CD4-positive, CD25-positive, alpha-beta regulatory T cell (primary cell): ENCODE measurements around the gene LRRFIP2. TPM values are rescaled to one million over a fixed set of nuclear protein-coding genes. Genes with fewer than 3 reads are reported as not detected.

Experiments
- ATAC-seq, 2 donors: fragments of 150-1000 bp; cut with Tn5 transposase; one replicate each; pipeline ENCODE4 v1.10.0; 2021; ENCODE audit warnings: low read depth in 2 of 2, moderate number of reproducible peaks in 2 of 2, moderate library complexity in 1 of 2
- DNase-seq, 3 donors: peaks; one replicate each; pipeline versions ENCODE4 v3.0.0 to v3.0.0-alpha.2; 2012 to 2022; ENCODE audit warnings: mixed read lengths in 1 of 3
- H3K27ac ChIP-seq: one replicate; pipeline ENCODE4 v1.7.0; 2013; ENCODE audit warnings: mild to moderate bottlenecking, low read length; ENCODE audit not compliant: insufficient read depth, poor library complexity, severe bottlenecking
- H3K27me3 ChIP-seq: one replicate; pipeline ENCODE4 v1.7.0; 2013; ENCODE audit warnings: low read length; ENCODE audit not compliant: control insufficient read depth, insufficient read depth
- H3K36me3 ChIP-seq: one replicate; pipeline ENCODE4 v1.7.0; 2013; ENCODE audit warnings: mild to moderate bottlenecking, low read length, moderate library complexity; ENCODE audit not compliant: control insufficient read depth, insufficient read depth
- H3K4me1 ChIP-seq: 2 replicates; pipeline ENCODE4 v1.7.0; 2013; ENCODE audit warnings: mild to moderate bottlenecking, low read length; ENCODE audit not compliant: insufficient read depth, control insufficient read depth, poor library complexity, severe bottlenecking
- H3K4me3 ChIP-seq: one replicate; pipeline ENCODE4 v1.7.0; 2013; ENCODE audit warnings: low read depth, mild to moderate bottlenecking, low read length, moderate library complexity
- H3K9me3 ChIP-seq, 2 experiments: 1 replicate in 1 of 2; 2 replicates in 1 of 2; pipeline ENCODE4 v1.7.0; 2013; ENCODE audit warnings: low read length in 2 of 2, mild to moderate bottlenecking in 1 of 2, moderate library complexity in 1 of 2; ENCODE audit not compliant: control insufficient read depth in 2 of 2
- H3K27ac Mint-ChIP-seq, 3 donors: one replicate each; pipeline ENCODE4 v1.8.0; 2020 to 2022; ENCODE audit warnings: mild to moderate bottlenecking in 3 of 3, mixed read lengths in 3 of 3, moderate library complexity in 2 of 3
- H3K27me3 Mint-ChIP-seq: one replicate; pipeline ENCODE4 v1.8.0; 2022; ENCODE audit warnings: mild to moderate bottlenecking, mixed read lengths
- H3K36me3 Mint-ChIP-seq: one replicate; pipeline ENCODE4 v1.8.0; 2020; ENCODE audit warnings: mixed read lengths
- H3K4me1 Mint-ChIP-seq, 4 donors: one replicate each; pipeline ENCODE4 v1.8.0; 2020 to 2022; ENCODE audit warnings: mixed read lengths in 4 of 4, mild to moderate bottlenecking in 1 of 4
- H3K4me3 Mint-ChIP-seq, 4 donors: one replicate each; pipeline ENCODE4 v1.8.0; 2020 to 2022; ENCODE audit warnings: mild to moderate bottlenecking in 4 of 4, mixed read lengths in 4 of 4, moderate library complexity in 3 of 4
- H3K9me3 Mint-ChIP-seq, 7 donors: one replicate each; pipeline ENCODE4 v1.8.0; 2020 to 2022; ENCODE audit warnings: mixed read lengths in 7 of 7, mild to moderate bottlenecking in 3 of 7, moderate library complexity in 2 of 7
- polyA plus RNA-seq, 4 donors: library from polyadenylated mRNA; unstranded; fragments of 300-500 nt; fragmentation: Illumina TruSeq; gene quantifications; one replicate each; pipeline ENCODE4 v1.2.3, GENCODE V29; 2021
- total RNA-seq: library from RNA; stranded (reverse); gene quantifications from one replicate; pipeline ENCODE4 v1.2.3, GENCODE V29; 2022

The LRRFIP2 gene
- total and polyA plus RNA-seq, 5 donors from 2014 or later: 14.5 to 78.5 (median 23.5) TPM

- Mint-ChIP-seq H3K36me3 (peaks cover 13% of the 10 kb centered on the region), H3K4me1 (peaks cover 0 to 3% (median 0%) of the 10 kb centered on the region in 4 donors), H3K27ac (no peak overlapping the region), H3K4me3 (no peak overlapping the region), H3K27me3 (no peaks in the 10 kb centered on the region), H3K9me3 (no peaks in the 10 kb centered on the region)
- no peaks in the 10 kb centered on the region for H3K9me3 ChIP-seq
- H3K4me3 ChIP-seq: no peak overlapping the region
- ATAC-seq (no peak), DNase-seq (no peak)
- no peaks in the 10 kb centered on the region for H3K36me3 ChIP-seq
- H3K4me1 ChIP-seq: no peaks in the 10 kb centered on the region
- H3K27me3 ChIP-seq: no peaks in the 10 kb centered on the region
- no peak overlapping the region for H3K27ac ChIP-seq
These were observed 59.9 kb downstream of the LRRFIP2 start for GRCh38 chr3:37114251-37115145.

DNA sequence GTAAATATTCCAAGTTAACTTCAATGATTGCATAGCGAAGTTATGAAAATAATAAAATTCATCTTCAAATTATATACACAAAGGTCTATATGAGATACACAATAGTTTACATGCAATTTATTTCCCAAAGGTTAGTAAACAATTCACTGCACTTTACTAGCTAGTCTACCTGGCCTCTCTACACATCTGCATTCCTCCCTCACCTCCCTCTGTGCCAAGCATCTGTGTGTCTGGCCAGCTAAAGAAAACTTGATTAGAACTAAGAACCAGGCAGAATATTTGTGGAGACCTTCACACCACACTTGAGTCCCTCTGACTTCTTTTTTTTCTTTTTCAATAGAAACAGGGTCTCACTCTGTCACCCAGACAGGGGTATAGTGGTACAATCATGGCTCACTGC, 61.4 kb downstream of the LRRFIP2 start:
- H3K4me3 Mint-ChIP-seq: no peak overlapping the region
- no peak for ATAC-seq
- Histone ChIP-seq H3K36me3 (no peaks in the 10 kb centered on the region), H3K4me1 (no peaks in the 10 kb centered on the region), H3K27ac (no peak overlapping the region), H3K4me3 (no peak overlapping the region), H3K9me3 (no peaks in the 10 kb centered on the region), H3K27me3 (no peaks in the 10 kb centered on the region)
- DNase-seq: no peak
- peaks cover 0 to 6% (median 2%) of the 10 kb centered on the region in 4 donors for H3K4me1 Mint-ChIP-seq
- H3K27ac Mint-ChIP-seq: no peak overlapping the region
- no peaks in the 10 kb centered on the region for H3K27me3 Mint-ChIP-seq
- peaks cover 16% of the 10 kb centered on the region for H3K36me3 Mint-ChIP-seq
- H3K9me3 Mint-ChIP-seq: no peaks in the 10 kb centered on the region

DNA sequence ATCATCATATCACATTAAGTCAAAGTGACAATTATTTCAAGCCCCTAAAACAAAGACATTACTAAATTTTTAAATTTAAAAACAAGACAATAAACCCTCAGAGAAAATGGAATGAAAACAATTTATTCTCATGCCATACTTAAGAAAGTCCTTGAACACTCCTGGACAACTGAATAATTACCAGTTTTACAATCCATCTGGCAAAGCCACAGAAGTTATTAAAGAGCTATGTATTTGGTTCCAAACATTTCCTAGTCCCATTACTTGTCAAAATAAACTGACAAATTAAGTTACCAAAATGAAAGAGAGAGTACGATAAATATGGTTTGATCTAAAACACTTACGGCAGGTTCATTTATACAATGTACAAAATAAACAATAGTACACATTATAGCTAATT, 63.2 kb downstream of the LRRFIP2 start:
- H3K9me3 ChIP-seq: no peaks in the 10 kb centered on the region
- no peak for DNase-seq
- ATAC-seq: no peak
- H3K36me3 Mint-ChIP-seq: peaks cover 20% of the 10 kb centered on the region
- no peaks in the 10 kb centered on the region for H3K27me3 ChIP-seq
- no peak overlapping the region for H3K4me3 Mint-ChIP-seq
- H3K4me3 ChIP-seq: no peak overlapping the region
- no peaks in the 10 kb centered on the region for H3K9me3 Mint-ChIP-seq
- H3K36me3 ChIP-seq: no peaks in the 10 kb centered on the region
- no peaks in the 10 kb centered on the region for H3K4me1 ChIP-seq
- H3K4me1 Mint-ChIP-seq: peaks cover 0 to 6% (median 2%) of the 10 kb centered on the region in 4 donors
- no peak overlapping the region for H3K27ac ChIP-seq
- H3K27ac Mint-ChIP-seq: no peak overlapping the region
- no peaks in the 10 kb centered on the region for H3K27me3 Mint-ChIP-seq

DNA sequence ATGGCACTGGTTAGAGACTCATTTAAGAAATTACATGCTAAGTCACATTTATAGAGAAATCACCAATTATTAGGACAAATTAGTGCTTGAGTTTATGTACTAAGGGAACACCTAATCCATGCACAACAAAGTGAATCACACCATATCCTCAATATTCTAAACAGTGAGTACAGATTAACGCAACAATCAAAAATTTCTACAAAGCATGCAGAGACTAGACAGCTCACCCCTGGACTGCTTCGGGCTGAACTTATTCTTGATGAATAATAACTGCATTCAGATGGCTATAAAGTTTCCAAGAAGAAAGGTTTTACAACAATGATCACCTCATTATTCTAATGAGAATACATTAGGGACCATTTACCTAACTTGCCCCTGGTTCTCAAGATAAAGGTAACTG, 66.5 kb downstream of the LRRFIP2 start:
- no peaks in the 10 kb centered on the region for H3K27me3 Mint-ChIP-seq
- Histone ChIP-seq H3K4me1 (no peaks in the 10 kb centered on the region), H3K4me3 (no peak overlapping the region), H3K36me3 (no peaks in the 10 kb centered on the region), H3K27me3 (no peaks in the 10 kb centered on the region), H3K9me3 (no peaks in the 10 kb centered on the region), H3K27ac (no peak overlapping the region)
- no peak overlapping the region for H3K4me3 Mint-ChIP-seq
- ATAC-seq: no peak
- no peak overlapping the region for H3K27ac Mint-ChIP-seq
- peaks cover 13% of the 10 kb centered on the region for H3K36me3 Mint-ChIP-seq
- H3K4me1 Mint-ChIP-seq: peaks cover 0 to 6% (median 2%) of the 10 kb centered on the region in 4 donors
- no peak for DNase-seq
- no peaks in the 10 kb centered on the region for H3K9me3 Mint-ChIP-seq

- no peak for DNase-seq
- peaks cover 12% of the 10 kb centered on the region for H3K36me3 Mint-ChIP-seq
- no peaks in the 10 kb centered on the region for H3K9me3 Mint-ChIP-seq
- H3K27me3 Mint-ChIP-seq: no peaks in the 10 kb centered on the region
- ATAC-seq: no peak
- no peak overlapping the region for H3K27ac ChIP-seq
- H3K36me3 ChIP-seq: no peaks in the 10 kb centered on the region
- no peaks in the 10 kb centered on the region for H3K9me3 ChIP-seq
- H3K27me3 ChIP-seq: no peaks in the 10 kb centered on the region
- no peak overlapping the region for H3K4me3 ChIP-seq
- H3K4me3 Mint-ChIP-seq: no peak overlapping the region
- peaks cover 0 to 5% (median 2%) of the 10 kb centered on the region in 4 donors for H3K4me1 Mint-ChIP-seq
- H3K27ac Mint-ChIP-seq: peak overlapping the region in 1 of 3 donors; percentile 2
- no peaks in the 10 kb centered on the region for H3K4me1 ChIP-seq
These were observed 71.1 kb downstream of the LRRFIP2 start for GRCh38 chr3:37103103-37103808.

- no peak overlapping the region for H3K27ac Mint-ChIP-seq
- no peaks in the 10 kb centered on the region for H3K4me1 ChIP-seq
- H3K4me1 Mint-ChIP-seq: peaks cover 0 to 8% (median 2%) of the 10 kb centered on the region in 4 donors
- H3K27ac ChIP-seq: no peak overlapping the region
- ATAC-seq: no peak
- H3K36me3 Mint-ChIP-seq: peaks cover 10% of the 10 kb centered on the region
- no peaks in the 10 kb centered on the region for H3K36me3 ChIP-seq
- H3K4me3 ChIP-seq: no peak overlapping the region
- DNase-seq: no peak
- H3K9me3 ChIP-seq: no peaks in the 10 kb centered on the region
- H3K9me3 Mint-ChIP-seq: no peaks in the 10 kb centered on the region
- H3K27me3 ChIP-seq: no peaks in the 10 kb centered on the region
- H3K27me3 Mint-ChIP-seq: no peaks in the 10 kb centered on the region
- H3K4me3 Mint-ChIP-seq: no peak overlapping the region
These were observed 74.0 kb downstream of the LRRFIP2 start for GRCh38 chr3:37100411-37100810.

GRCh38 chr3:37099469-37099868, 74.9 kb downstream of the LRRFIP2 start:
- Histone ChIP-seq H3K36me3 (no peaks in the 10 kb centered on the region), H3K4me1 (no peaks in the 10 kb centered on the region), H3K4me3 (no peak overlapping the region), H3K9me3 (no peaks in the 10 kb centered on the region), H3K27ac (no peak overlapping the region), H3K27me3 (no peaks in the 10 kb centered on the region)
- H3K4me3 Mint-ChIP-seq: no peak overlapping the region
- H3K9me3 Mint-ChIP-seq: no peaks in the 10 kb centered on the region
- peaks cover 0 to 14% (median 2%) of the 10 kb centered on the region in 4 donors for H3K4me1 Mint-ChIP-seq
- H3K27me3 Mint-ChIP-seq: no peaks in the 10 kb centered on the region
- H3K36me3 Mint-ChIP-seq: peaks cover 16% of the 10 kb centered on the region
- H3K27ac Mint-ChIP-seq: no peak overlapping the region
- ATAC-seq: no peak
- DNase-seq: no peak
